CD4-positive, alpha-beta T cell (primary cell): ENCODE measurements around the gene SPR. TPM values are rescaled to one million over a fixed set of nuclear protein-coding genes. Genes with fewer than 3 reads are reported as not detected.

Experiments
- ATAC-seq: fragments of 200-7000 bp; cut with Tn5 transposase; one replicate; pipeline ENCODE4 v1.10.0; 2022; ENCODE audit warnings: mild to moderate bottlenecking; ENCODE audit not compliant: poor library complexity
- CTCF ChIA-PET: fragments of 350-600 bp; sonication (Branson Sonifier 250); formaldehyde crosslinking; loops from one replicate; lab custom pipeline; 2021; ENCODE audit warnings: antibody characterized with exemption, inconsistent platforms; lab: Charles Lee
- POLR2A ChIA-PET: fragments of 350-600 bp; sonication (Branson Sonifier 250); formaldehyde crosslinking; loops from one replicate; lab custom pipeline; 2021; ENCODE audit warnings: antibody characterized with exemption, inconsistent platforms; lab: Charles Lee
- DNase-seq, 14 experiments: peaks; one replicate each; pipeline ENCODE4 v3.0.0-alpha.2; 2013 to 2020; ENCODE audit warnings: mixed read lengths in 2 of 14
- H3K27ac ChIP-seq, 2 donors: one replicate each; pipeline versions ENCODE4 v1.5.1 to v1.7.0; 2013; ENCODE audit warnings: low read length in 2 of 2, low read depth in 1 of 2, mild to moderate bottlenecking in 1 of 2
- H3K27me3 ChIP-seq, 2 experiments: 1 replicate in 1 of 2; 2 replicates in 1 of 2; pipeline versions ENCODE4 v1.6.1 to v1.7.0; 2013; ENCODE audit warnings: low read length in 2 of 2, control low read depth in 1 of 2, mild to moderate bottlenecking in 1 of 2, moderate library complexity in 1 of 2; ENCODE audit not compliant: insufficient read depth in 2 of 2, control insufficient read depth in 1 of 2
- H3K36me3 ChIP-seq: one replicate; pipeline ENCODE4 v1.6.1; 2013; ENCODE audit warnings: low read length, control low read depth; ENCODE audit not compliant: insufficient read depth
- H3K4me1 ChIP-seq: one replicate; pipeline ENCODE4 v1.6.1; 2013; ENCODE audit warnings: low read length, control low read depth; ENCODE audit not compliant: insufficient read depth
- H3K4me3 ChIP-seq: one replicate; pipeline ENCODE4 v1.5.1; 2013; ENCODE audit warnings: mild to moderate bottlenecking, low read length, moderate library complexity
- H3K9me3 ChIP-seq, 2 experiments: 1 replicate in 1 of 2; 2 replicates in 1 of 2; pipeline versions ENCODE4 v1.6.1 to v1.7.0; 2013; ENCODE audit warnings: low read length in 2 of 2, mild to moderate bottlenecking in 2 of 2, control low read depth in 1 of 2, moderate library complexity in 1 of 2; ENCODE audit not compliant: control insufficient read depth in 1 of 2, insufficient read depth in 1 of 2
- H3K27ac Mint-ChIP-seq: one replicate; pipeline ENCODE4 v1.8.0; 2020; ENCODE audit warnings: mixed read lengths
- H3K27me3 Mint-ChIP-seq: one replicate; pipeline ENCODE4 v1.8.0; 2021; ENCODE audit warnings: mixed read lengths
- H3K36me3 Mint-ChIP-seq: one replicate; pipeline ENCODE4 v1.8.0; 2021; ENCODE audit warnings: low read depth, mixed read lengths
- H3K4me1 Mint-ChIP-seq: one replicate; pipeline ENCODE4 v1.8.0; 2021; ENCODE audit warnings: low read depth, mixed read lengths
- H3K4me3 Mint-ChIP-seq: one replicate; pipeline ENCODE4 v1.8.0; 2020; ENCODE audit warnings: mild to moderate bottlenecking, mixed read lengths
- H3K9me3 Mint-ChIP-seq: one replicate; pipeline ENCODE4 v1.8.0; 2020; ENCODE audit warnings: mixed read lengths
- CTCF ChIP-seq: fragments of 200-600 bp; IDR thresholded peaks from one replicate; pipeline ENCODE4 v1.8.0; 2022; ENCODE audit warnings: antibody characterized with exemption, mild to moderate bottlenecking
- intact Hi-C, 2 experiments: fragments of 100-400 bp; cut with DNase I in 1 of 2; cut with micrococcal nuclease in 1 of 2; formaldehyde crosslinking; loops; one replicate each; pipeline versions ENCODE4 v1.15.1 to v1.9.0; 2023 to 2025; cut with DNase I, micrococcal nuclease
- total RNA-seq, 174 experiments: library from RNA in 2 of 174; stranded (reverse) in 2 of 174; gene quantifications; one replicate each; pipeline ENCODE4 v1.2.3 and lab custom pipeline; 2021 to 2026

Gene SPR
- total RNA-seq, 2 experiments from 2014 or later: not detected

- POLR2A ChIA-PET: no interaction called here
- H3K27ac Mint-ChIP-seq: no peak overlapping the region
Measured at GRCh38 chr2:72848436-72849137, 38.6 kb upstream of the SPR start.

GRCh38 chr2:72849138-72849462, 38.1 kb upstream of the SPR start:
- H3K27me3 Mint-ChIP-seq: peaks cover 35% of the 10 kb centered on the region
- Histone ChIP-seq H3K4me3 (no peak overlapping the region), H3K27me3 (peaks cover 5 to 14% of the 10 kb centered on the region in 2 experiments), H3K27ac (no peak overlapping the region), H3K36me3 (no peaks in the 10 kb centered on the region), H3K4me1 (no peaks in the 10 kb centered on the region), H3K9me3 (no peaks in the 10 kb centered on the region)
- H3K4me3 Mint-ChIP-seq: no peak overlapping the region
- ChIA-PET POLR2A (no interaction called here), CTCF (no interaction called here)
- DNase-seq (no peak), ATAC-seq (no peak)
- no peak for TF ChIP-seq CTCF
- no peaks in the 10 kb centered on the region for H3K9me3 Mint-ChIP-seq
- intact Hi-C loops: no loop called here
- no peaks in the 10 kb centered on the region for H3K36me3 Mint-ChIP-seq
- H3K27ac Mint-ChIP-seq: no peak overlapping the region
- no peaks in the 10 kb centered on the region for H3K4me1 Mint-ChIP-seq

More at GRCh38 chr2:72848436-72849137, 38.6 kb upstream of the SPR start:
- ATAC-seq: no peak
- no peak for TF ChIP-seq CTCF
- DNase-seq: no peak
- H3K4me1 ChIP-seq: no peaks in the 10 kb centered on the region
- H3K27ac ChIP-seq: no peak overlapping the region
- CTCF ChIA-PET: interaction anchor here (0.9 kb wide), 1 partner anchor 11 kb away, joined by 3 read pairs; no protein-coding TSS in a partner anchor
- no peak overlapping the region for H3K4me3 Mint-ChIP-seq
- no peaks in the 10 kb centered on the region for H3K36me3 ChIP-seq
- no peaks in the 10 kb centered on the region for H3K4me1 Mint-ChIP-seq
- H3K9me3 ChIP-seq: no peaks in the 10 kb centered on the region
- no peak overlapping the region for H3K4me3 ChIP-seq
- H3K9me3 Mint-ChIP-seq: no peaks in the 10 kb centered on the region
- peaks cover 34% of the 10 kb centered on the region for H3K27me3 Mint-ChIP-seq
- intact Hi-C loops: no loop called here
- H3K27me3 ChIP-seq: peaks cover 5 to 11% of the 10 kb centered on the region in 2 experiments
- H3K36me3 Mint-ChIP-seq: no peaks in the 10 kb centered on the region

- Histone ChIP-seq H3K9me3 (no peaks in the 10 kb centered on the region), H3K27me3 (peaks cover 2 to 22% of the 10 kb centered on the region in 2 experiments), H3K4me1 (no peaks in the 10 kb centered on the region), H3K4me3 (no peak overlapping the region), H3K36me3 (no peaks in the 10 kb centered on the region), H3K27ac (no peak overlapping the region)
- no peak for TF ChIP-seq CTCF
- ATAC-seq: no peak
- DNase-seq: no peak
- Mint-ChIP-seq H3K9me3 (no peaks in the 10 kb centered on the region), H3K4me3 (no peak overlapping the region), H3K36me3 (no peaks in the 10 kb centered on the region), H3K27me3 (peaks cover 46% of the 10 kb centered on the region), H3K27ac (no peak overlapping the region), H3K4me1 (no peaks in the 10 kb centered on the region)
- intact Hi-C loops: no loop called here
- POLR2A ChIA-PET: no interaction called here
- CTCF ChIA-PET: no interaction called here
Measured at GRCh38 chr2:72851333-72851732, 35.9 kb upstream of the SPR start.
